Measurements from ENCODE around the gene OLFML1. TPM values are rescaled to one million over a fixed set of nuclear protein-coding genes. Genes with fewer than 3 reads are reported as not detected.

Gene OLFML1
- total and polyA plus RNA-seq, 2 of the 13 experiments (the other 11 are each of a cell fraction or from before 2014, with no cell fraction given) = 0.89 to 0.90 TPM

- TF ChIP-seq PAF1 (CRISPR knock-in tag; IDR thresholded peaks at IDR 0.05) (no peak), RORA (CRISPR knock-in tag; IDR thresholded peaks at IDR 0.05) (no peak), BHLHE40 (IDR thresholded peaks at IDR 0.05; ENCODE audit: low read length) (no peak)
- TF ChIP-seq, protein P1, sequence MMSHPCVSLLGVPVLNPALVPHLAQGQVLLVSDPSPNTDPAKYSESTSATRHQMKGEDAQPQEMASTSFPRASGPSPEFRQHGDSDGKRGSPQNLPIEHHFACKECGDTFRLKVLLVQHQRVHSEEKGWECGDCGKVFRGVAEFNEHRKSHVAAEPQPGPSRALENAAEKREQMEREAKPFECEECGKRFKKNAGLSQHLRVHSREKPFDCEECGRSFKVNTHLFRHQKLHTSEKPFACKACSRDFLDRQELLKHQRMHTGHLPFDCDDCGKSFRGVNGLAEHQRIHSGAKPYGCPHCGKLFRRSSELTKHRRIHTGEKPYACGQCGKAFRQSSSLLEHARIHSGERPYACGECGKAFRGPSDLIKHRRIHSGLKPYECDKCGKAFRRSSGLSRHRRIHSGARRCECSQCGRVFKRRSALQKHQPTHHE (CRISPR knock-in tag; IDR thresholded peaks at IDR 0.05; ENCODE audit: borderline replicate concordance) = no peak
These were observed 52.7 kb downstream of the OLFML1 start (continued) for GRCh38 chr11:7538031-7538430.

DNA sequence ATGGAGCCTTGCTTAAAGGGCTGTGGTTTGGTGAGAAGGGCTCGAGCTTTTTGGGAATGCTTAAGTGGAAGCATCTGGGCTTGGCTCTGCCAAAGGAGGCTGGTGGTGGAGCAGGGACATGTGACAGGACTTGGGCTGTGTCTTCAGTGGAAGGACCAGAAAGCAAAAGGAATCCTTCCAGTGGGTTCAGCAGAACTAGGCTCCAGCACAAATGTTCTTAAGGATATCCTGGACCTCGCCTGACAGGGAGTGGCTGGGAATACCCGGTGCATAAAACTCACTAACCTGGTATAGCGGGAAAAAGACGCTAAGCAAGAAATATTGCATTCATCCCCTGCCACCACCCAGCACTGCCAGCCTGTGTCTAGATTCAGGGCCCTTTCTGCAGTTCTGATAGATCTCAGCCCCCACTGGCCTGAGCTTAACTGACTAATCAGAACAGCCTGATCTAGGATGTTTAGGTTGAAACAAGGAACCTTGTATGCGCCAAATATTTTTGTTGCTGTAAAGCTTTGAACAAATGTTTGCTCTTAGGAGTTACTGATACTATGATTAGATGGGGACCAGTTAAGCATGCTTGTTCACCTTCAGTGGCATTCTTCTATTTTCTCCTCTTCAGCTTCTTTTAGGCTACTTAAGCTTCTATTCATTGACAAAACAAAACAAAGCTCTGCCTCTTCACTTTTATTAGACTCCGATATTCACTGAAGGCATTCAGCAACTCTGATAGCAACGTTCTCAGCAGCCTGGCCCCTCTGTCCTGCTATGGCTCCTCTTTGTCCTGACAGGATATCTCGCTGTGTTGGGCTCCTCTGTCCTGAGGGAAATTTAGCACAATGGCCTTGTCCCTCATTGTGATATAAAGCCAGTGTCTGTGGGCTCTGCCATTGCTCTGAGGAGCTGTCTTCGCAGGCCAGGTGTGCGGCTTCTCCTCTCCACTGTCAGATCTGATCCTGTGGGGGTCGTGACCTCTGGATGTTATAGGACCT lies 53.5 kb downstream of the OLFML1 start:
- in situ Hi-C loops (cut with HindIII; ENCODE audit: extremely low pct_ligation_motif_present, low pct_unique_long_range_greater_than_20kb) (no loop called here), intact Hi-C loops (cut with micrococcal nuclease; ENCODE audit: unreplicated experiment) (no loop called here)
- Histone ChIP-seq H3K79me2 (ENCODE audit: insufficient read depth, low read length) (no peaks in the 10 kb centered on the region), H4K20me1 (ENCODE audit: insufficient read depth, low read length) (peaks cover 4% of the 10 kb centered on the region; the same call in 1 of the 2 replicates), H3K4me1 (ENCODE audit: insufficient read depth, low read length) (peaks cover 33% of the 10 kb centered on the region), H3K9me3 (ENCODE audit: low read length) (no peaks in the 10 kb centered on the region), H2AFZ (ENCODE audit: low read length) (no peak overlapping the region), H3K27me3 (ENCODE audit: control insufficient read depth in 1 of 2, insufficient read depth in 2 of 2, low read length in 2 of 2) (no peaks in the 10 kb centered on the region; a peak in 1 of 5 replicates), H3K9ac (ENCODE audit: insufficient read depth, low read depth, low read length) (no peak overlapping the region), H3K27ac (ENCODE audit: extremely low read length, insufficient read depth, low read length) (no peak overlapping the region), H3K36me3 (replicated peaks in 1 of 2; ENCODE audit: control insufficient read depth in 1 of 2, insufficient read depth in 2 of 2, low read length in 2 of 2) (no peaks in the 10 kb centered on the region), H3K4me3 (replicated peaks in 1 of 3; ENCODE audit: insufficient read depth in 1 of 3, low read depth in 2 of 3, low read length in 3 of 3) (no peak overlapping the region), H3K4me2 (ENCODE audit: low read depth, low read length) (no peak overlapping the region)
- no peak for ATAC-seq
- no TSS peak for BruUV-seq (replicated peaks)
- DNase-seq (ENCODE audit: low spot score) = no peak
- TF ChIP-seq ZNF746 (CRISPR knock-in tag; IDR thresholded peaks at IDR 0.05) (no peak), ATF7 (IDR thresholded peaks at IDR 0.05) (no peak), ATF7 (CRISPR knock-in tag; IDR thresholded peaks at IDR 0.05) (no peak), SIN3A (IDR thresholded peaks at IDR 0.05; ENCODE audit: borderline replicate concordance, low read depth, low read length) (no peak), ZNF501 (CRISPR knock-in tag; IDR thresholded peaks at IDR 0.05) (no peak), HBP1 (CRISPR knock-in tag; IDR thresholded peaks at IDR 0.05; ENCODE audit: low read depth) (no peak), HOXA9 (CRISPR knock-in tag; IDR thresholded peaks at IDR 0.05; ENCODE audit: borderline replicate concordance) (no peak), CBX1 (IDR thresholded peaks at IDR 0.05; ENCODE audit: low read depth) (no peak), GLI4 (CRISPR knock-in tag; IDR thresholded peaks at IDR 0.05; ENCODE audit: borderline replicate concordance) (no peak)
- TF ChIP-seq, protein P2, sequence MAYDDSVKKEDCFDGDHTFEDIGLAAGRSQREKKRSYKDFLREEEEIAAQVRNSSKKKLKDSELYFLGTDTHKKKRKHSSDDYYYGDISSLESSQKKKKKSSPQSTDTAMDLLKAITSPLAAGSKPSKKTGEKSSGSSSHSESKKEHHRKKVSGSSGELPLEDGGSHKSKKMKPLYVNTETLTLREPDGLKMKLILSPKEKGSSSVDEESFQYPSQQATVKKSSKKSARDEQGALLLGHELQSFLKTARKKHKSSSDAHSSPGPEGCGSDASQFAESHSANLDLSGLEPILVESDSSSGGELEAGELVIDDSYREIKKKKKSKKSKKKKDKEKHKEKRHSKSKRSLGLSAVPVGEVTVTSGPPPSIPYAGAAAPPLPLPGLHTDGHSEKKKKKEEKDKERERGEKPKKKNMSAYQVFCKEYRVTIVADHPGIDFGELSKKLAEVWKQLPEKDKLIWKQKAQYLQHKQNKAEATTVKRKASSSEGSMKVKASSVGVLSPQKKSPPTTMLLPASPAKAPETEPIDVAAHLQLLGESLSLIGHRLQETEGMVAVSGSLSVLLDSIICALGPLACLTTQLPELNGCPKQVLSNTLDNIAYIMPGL (CRISPR knock-in tag; IDR thresholded peaks at IDR 0.05; ENCODE audit: borderline replicate concordance in 1 of 2, low read depth in 1 of 2) = no peak
- TF ChIP-seq, protein P3, sequence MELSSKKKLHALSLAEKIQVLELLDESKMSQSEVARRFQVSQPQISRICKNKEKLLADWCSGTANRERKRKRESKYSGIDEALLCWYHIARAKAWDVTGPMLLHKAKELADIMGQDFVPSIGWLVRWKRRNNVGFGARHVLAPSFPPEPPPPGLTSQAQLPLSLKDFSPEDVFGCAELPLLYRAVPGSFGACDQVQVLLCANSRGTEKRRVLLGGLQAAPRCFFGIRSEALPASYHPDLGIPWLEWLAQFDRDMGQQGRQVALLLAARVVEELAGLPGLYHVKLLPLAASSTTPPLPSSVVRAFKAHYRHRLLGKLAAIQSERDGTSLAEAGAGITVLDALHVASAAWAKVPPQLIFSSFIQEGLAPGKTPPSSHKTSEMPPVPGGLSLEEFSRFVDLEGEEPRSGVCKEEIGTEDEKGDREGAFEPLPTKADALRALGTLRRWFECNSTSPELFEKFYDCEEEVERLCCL (CRISPR knock-in tag; IDR thresholded peaks at IDR 0.05; ENCODE audit: borderline replicate concordance) = no peak
- ChIA-PET POLR2A (no interaction called here), CTCF (ENCODE audit: low intra/inter-chr PET ratio, low total read pairs) (no interaction called here)
- FAIRE-seq = no peak
- WGBS (ENCODE audit: low lambda C conversion rate) = 78% methylated on average over 11 of the region's 12 CpGs

Data from HepG2 (cell line).